Measurements from ENCODE around the gene TVP23A. TPM values are rescaled to one million over a fixed set of nuclear protein-coding genes. Genes with fewer than 3 reads are reported as not detected.

TVP23A gene
- total RNA-seq, 1 donor from 2014 or later = 2.6 TPM

DNA sequence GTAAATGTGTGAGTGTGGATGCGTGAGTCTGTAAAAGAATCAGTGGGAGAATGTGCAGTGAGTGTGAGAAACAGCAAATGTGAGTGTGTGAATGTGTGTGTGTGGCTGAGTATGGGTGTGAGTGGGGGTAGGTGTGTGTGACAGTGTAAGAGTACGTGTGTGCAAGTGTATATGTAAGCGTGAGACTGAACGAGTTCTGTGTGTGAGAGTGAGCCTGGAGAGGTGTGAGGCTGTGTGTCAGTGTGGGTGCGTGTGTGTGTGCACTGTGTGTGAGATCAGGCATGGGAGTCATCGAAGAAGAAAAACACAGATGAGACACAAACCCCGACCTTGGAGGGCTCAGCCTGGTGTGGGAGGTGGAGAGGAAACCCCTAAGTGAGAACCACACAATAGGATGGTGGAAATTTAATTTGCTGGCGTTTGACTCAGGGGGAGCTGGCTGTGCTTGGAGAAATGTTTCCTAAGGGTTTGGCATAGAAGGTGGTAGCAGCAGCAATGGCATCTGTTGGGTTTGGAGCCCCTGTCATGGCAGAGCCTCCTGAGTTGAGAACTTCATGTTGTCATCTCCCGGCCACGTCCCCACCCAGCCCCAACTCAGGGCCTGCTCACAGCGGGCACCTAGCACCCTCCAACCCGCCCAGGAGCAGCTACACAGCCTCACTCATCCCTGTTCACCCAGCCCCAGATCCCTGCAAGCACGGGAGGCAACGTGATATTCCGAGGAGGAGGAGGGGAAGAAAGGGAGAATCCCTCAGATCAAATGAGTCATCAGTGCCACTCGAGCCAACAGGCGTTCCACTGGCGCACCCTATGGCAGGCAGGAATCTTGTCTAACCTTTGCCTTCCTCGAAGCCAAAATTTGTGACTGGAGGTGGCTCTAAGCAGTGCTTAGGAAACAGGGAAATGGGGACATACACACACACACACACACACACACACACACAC lies 89.2 kb downstream of the TVP23A start:
- Histone ChIP-seq H3K27ac (ENCODE audit: low read depth, low read length) (no peak overlapping the region), H3K9ac (ENCODE audit: low read depth in 1 of 3, low read length in 3 of 3) (peak overlapping the region in 1 of 3 donors; percentile 45), H3K27me3 (ENCODE audit: control insufficient read depth in 3 of 3, insufficient read depth in 3 of 3, low read length in 3 of 3) (no peaks in the 10 kb centered on the region), H3K36me3 (ENCODE audit: control insufficient read depth in 3 of 3, insufficient read depth in 3 of 3, low read length in 3 of 3) (no peaks in the 10 kb centered on the region), H3K4me3 (ENCODE audit: low read length in 3 of 3) (no peak overlapping the region), H3K9me3 (ENCODE audit: control insufficient read depth in 3 of 3, low read length in 3 of 3) (no peaks in the 10 kb centered on the region), H3K4me1 (ENCODE audit: control insufficient read depth in 3 of 3, insufficient read depth in 3 of 3, low read length in 3 of 3) (peaks cover 18 to 24% (median 21%) of the 10 kb centered on the region in 3 donors)

DNA sequence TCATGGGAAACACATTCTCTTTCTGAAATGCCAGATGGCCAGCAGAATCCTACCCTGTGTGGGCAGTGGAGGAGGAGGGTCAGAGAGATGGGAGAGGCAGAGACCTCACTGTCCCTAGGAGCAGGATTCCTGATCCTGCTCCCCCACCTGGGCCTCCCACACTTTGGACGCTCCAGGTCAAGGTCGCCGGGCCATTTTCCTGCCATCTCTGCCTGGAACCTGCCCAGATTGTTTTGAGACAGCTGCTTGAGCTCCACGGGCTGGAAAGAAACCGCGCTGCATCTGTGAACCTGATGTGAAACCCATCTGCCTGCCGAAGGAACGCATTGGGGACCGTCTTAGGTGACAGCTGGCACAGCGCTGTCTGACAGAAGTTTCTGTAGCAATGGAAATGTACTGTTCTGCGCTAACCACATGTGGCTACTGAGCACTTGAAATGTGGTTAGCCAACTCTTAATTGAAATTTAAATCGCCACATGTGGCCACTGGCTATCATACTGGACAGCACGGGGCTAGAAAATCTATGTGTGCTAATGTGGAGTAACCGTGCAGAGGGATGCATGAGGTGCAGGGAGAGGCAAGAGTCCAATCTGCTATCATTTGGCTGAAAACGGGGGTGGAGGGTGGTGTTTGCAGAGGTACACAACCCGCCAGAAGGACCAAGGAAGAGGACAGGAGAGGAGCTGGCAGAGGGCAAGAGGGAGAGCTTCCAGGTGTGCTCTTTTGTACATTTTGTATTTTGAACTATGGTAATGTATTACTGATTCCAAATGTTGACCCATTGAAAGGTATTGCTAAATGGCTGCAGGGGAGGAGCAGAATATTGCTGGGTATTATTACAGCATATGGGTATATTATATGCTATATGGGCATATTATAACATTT lies 90.3 kb downstream of the TVP23A start:
- H3K9ac ChIP-seq (ENCODE audit: low read depth in 1 of 3, low read length in 3 of 3) = no peak overlapping the region
- peaks cover 18 to 24% (median 21%) of the 10 kb centered on the region in 3 donors for H3K4me1 ChIP-seq (ENCODE audit: control insufficient read depth in 3 of 3, insufficient read depth in 3 of 3, low read length in 3 of 3)
- H3K27ac ChIP-seq (ENCODE audit: low read depth, low read length) = no peak overlapping the region
- no peaks in the 10 kb centered on the region for H3K36me3 ChIP-seq (ENCODE audit: control insufficient read depth in 3 of 3, insufficient read depth in 3 of 3, low read length in 3 of 3)
- H3K9me3 ChIP-seq (ENCODE audit: control insufficient read depth in 3 of 3, low read length in 3 of 3) = no peaks in the 10 kb centered on the region
- no peak overlapping the region for H3K4me3 ChIP-seq (ENCODE audit: low read length in 3 of 3)
- no peaks in the 10 kb centered on the region for H3K27me3 ChIP-seq (ENCODE audit: control insufficient read depth in 3 of 3, insufficient read depth in 3 of 3, low read length in 3 of 3)

Small RNA genes within 50 kb of the gene (small RNA-seq; reads per million reads assigned to genes)
- not detected for gene MTND4LP24
- not detected for gene MTND6P33

Other genes starting within 250 kb of the TVP23A start
- gene EMP2, start 238.2 kb downstream of the TVP23A start, total RNA-seq = 42.8 TPM
- not detected for gene TEKT5, start 123.9 kb downstream of the TVP23A start, total RNA-seq
- 33.4 TPM for gene NUBP1, start 75.0 kb downstream of the TVP23A start, total RNA-seq
- 1.0 TPM for gene CIITA, start 58.4 kb upstream of the TVP23A start, total RNA-seq
- 42.8 TPM for gene DEXI, start 123.7 kb upstream of the TVP23A start, total RNA-seq
- 14.6 TPM for gene CLEC16A, start 125.8 kb upstream of the TVP23A start, total RNA-seq

All from skeletal muscle tissue (tissue), 5 donors.